HCT116 (cell line): Measurements from ENCODE around the gene GNAS. TPM values are rescaled to one million over a fixed set of nuclear protein-coding genes. Genes with fewer than 3 reads are reported as not detected.

Source experiments
- ATAC-seq: fragments of 200-7000 bp; cut with Tn5 transposase; 2 replicates; pipeline ENCODE4 v1.9.1; 2020; ENCODE audit warnings: mild to moderate bottlenecking, moderate library complexity
- BruUV-seq: library from RNA; stranded (reverse); fragments of 400-500 nt; replicated peaks from 2 replicates; lab custom pipeline; 2021; lab: Mats Ljungman, UMichigan
- CTCF ChIA-PET: fragments of 300-600 bp; sonication (Branson Sonifier 250); formaldehyde crosslinking; loops from one replicate; lab custom pipeline; 2021; ENCODE audit warnings: antibody characterized with exemption; lab: Charles Lee
- POLR2A ChIA-PET: fragments of 300-600, 350-600 bp; sonication (Branson Sonifier 250); formaldehyde crosslinking; loops from one replicate; lab custom pipeline; 2021; ENCODE audit warnings: antibody characterized with exemption; lab: Charles Lee
- RAD21 ChIA-PET, 2 experiments: fragments of 300-600 bp; sonication (Branson Sonifier 250); formaldehyde crosslinking; loops; one replicate each; lab custom pipeline; 2023; ENCODE audit warnings: low total read pairs in 2 of 2; ENCODE audit not compliant: uncharacterized antibody in 2 of 2, unreplicated experiment in 2 of 2, low non-redundant PET in 1 of 2; lab: Charles Lee
- DNase-seq: peaks from one replicate; pipeline ENCODE4 v3.0.0-alpha.2; 2010; ENCODE audit warnings: low read depth, low spot score
- H2AFZ ChIP-seq: fragments of 200-600 bp; shearing (Covaris generic), sonication (generic); 2 replicates; pipeline ENCODE4 v1.6.1; 2017; ENCODE audit warnings: low read depth, mixed run types, mixed read lengths, antibody characterized with exemption, low read length; ENCODE audit not compliant: poor library complexity, severe bottlenecking
- H3K27ac ChIP-seq: 2 replicates; pipeline ENCODE4 v1.5.1; 2012; ENCODE audit warnings: low read depth, low read length
- H3K27me3 ChIP-seq: fragments of 200-600 bp; sonication (generic); 2 replicates; pipeline ENCODE4 v1.6.1; 2016; ENCODE audit warnings: mixed run types, low read length, mixed read lengths; ENCODE audit not compliant: insufficient read depth
- H3K36me3 ChIP-seq, 2 experiments: fragments of 200-500 bp in 1 of 2; fragments of 200-600 bp in 1 of 2; sonication (Bioruptor generic) in 1 of 2; sonication (generic) in 1 of 2; 2 replicates each; pipeline versions ENCODE4 v1.5.1 to v1.6.1; 2014 to 2016; ENCODE audit warnings: low read length in 2 of 2, inconsistent platforms in 1 of 2, mixed read lengths in 1 of 2, mixed run types in 1 of 2; ENCODE audit not compliant: insufficient read depth in 2 of 2, control insufficient read depth in 1 of 2
- H3K4me1 ChIP-seq, 2 experiments: fragments of 200-600 bp in 1 of 2; sonication (generic) in 1 of 2; 2 replicates each; pipeline versions ENCODE4 v1.5.1 to v1.6.1; 2012 to 2017; ENCODE audit warnings: low read length in 2 of 2, inconsistent platforms in 1 of 2, mild to moderate bottlenecking in 1 of 2, mixed read lengths in 1 of 2, mixed run types in 1 of 2, moderate library complexity in 1 of 2; ENCODE audit not compliant: insufficient read depth in 2 of 2, control insufficient read depth in 1 of 2
- H3K4me2 ChIP-seq: fragments of 200-600 bp; sonication (generic); 2 replicates; pipeline ENCODE4 v1.6.1; 2017; ENCODE audit warnings: mixed run types, low read length, mixed read lengths
- H3K4me3 ChIP-seq, 2 experiments: fragments of 200-600 bp in 1 of 2; sonication (generic) in 1 of 2; replicated peaks in 1 of 2; 2 replicates each; pipeline ENCODE4 v1.5.1; 2011 to 2016; ENCODE audit warnings: low read length in 2 of 2, control low read depth in 1 of 2, low read depth in 1 of 2, mild to moderate bottlenecking in 1 of 2, mixed read lengths in 1 of 2, mixed run types in 1 of 2
- H3K79me2 ChIP-seq: fragments of 200-600 bp; sonication (generic); 2 replicates; pipeline ENCODE4 v1.6.1; 2017; ENCODE audit warnings: mild to moderate bottlenecking, mixed run types, low read length, moderate library complexity, mixed read lengths; ENCODE audit not compliant: insufficient read depth
- H3K9ac ChIP-seq: fragments of 200-600 bp; sonication (generic); 2 replicates; pipeline ENCODE4 v1.6.1; 2016; ENCODE audit warnings: low read length, mixed read lengths
- H3K9me2 ChIP-seq: fragments of 200-600 bp; sonication (generic), shearing (Covaris generic); 2 replicates; pipeline ENCODE4 v1.6.1; 2017; ENCODE audit warnings: mixed run types, mild to moderate bottlenecking, moderate library complexity; ENCODE audit not compliant: insufficient read depth
- H3K9me3 ChIP-seq, 2 experiments: fragments of 200-500 bp in 1 of 2; fragments of 200-600 bp in 1 of 2; sonication (Bioruptor generic) in 1 of 2; sonication (generic) in 1 of 2; 2 replicates each; pipeline ENCODE4 v1.6.1; 2014 to 2017; ENCODE audit warnings: low read length in 2 of 2, mixed read lengths in 2 of 2, inconsistent platforms in 1 of 2, low read depth in 1 of 2, mild to moderate bottlenecking in 1 of 2, mixed run types in 1 of 2, moderate library complexity in 1 of 2; ENCODE audit not compliant: control insufficient read depth in 1 of 2, insufficient read depth in 1 of 2
- H4K20me1 ChIP-seq: fragments of 200-600 bp; sonication (generic), shearing (Covaris generic); 2 replicates; pipeline ENCODE4 v1.6.1; 2017; ENCODE audit warnings: mixed run types, mild to moderate bottlenecking, moderate library complexity; ENCODE audit not compliant: insufficient read depth
- ATF3 ChIP-seq: IDR thresholded peaks from 2 replicates; pipeline ENCODE4 v1.6.1; 2012
- CBX3 ChIP-seq: IDR thresholded peaks from 2 replicates; pipeline ENCODE4 v1.6.1; 2012; ENCODE audit warnings: low read depth
- CEBPB ChIP-seq: IDR thresholded peaks from 2 replicates; pipeline ENCODE4 v1.6.1; 2012; ENCODE audit warnings: low read depth
- CTCF ChIP-seq, 3 experiments: fragments of 200-600 bp in 1 of 3; sonication (generic) in 1 of 3; IDR thresholded peaks in 2 of 3; conservative IDR thresholded peaks in 1 of 3; 2 replicates each; pipeline ENCODE4 v1.5.1; 2012 to 2017; ENCODE audit warnings: low read depth in 2 of 3, low read length in 2 of 3, antibody characterized with exemption in 1 of 3, borderline replicate concordance in 1 of 3, control low read depth in 1 of 3, mild to moderate bottlenecking in 1 of 3, mixed read lengths in 1 of 3, mixed run types in 1 of 3, moderate library complexity in 1 of 3; ENCODE audit not compliant: insufficient read depth in 1 of 3
- EGR1 ChIP-seq: IDR thresholded peaks from 2 replicates; pipeline ENCODE4 v1.6.1; 2012; ENCODE audit warnings: low read depth
- ELF1 ChIP-seq: IDR thresholded peaks from 2 replicates; pipeline ENCODE4 v1.6.1; 2012; ENCODE audit warnings: low read depth, borderline replicate concordance
- EZH2 ChIP-seq: fragments of 200-600 bp; sonication (generic); IDR thresholded peaks from 2 replicates; pipeline ENCODE4 v1.6.1; 2017; ENCODE audit warnings: antibody characterized with exemption, mixed run types
- FOSL1 ChIP-seq: IDR thresholded peaks from 2 replicates; pipeline ENCODE4 v1.6.1; 2012; ENCODE audit warnings: low read depth
- JUND ChIP-seq: IDR thresholded peaks from 2 replicates; pipeline ENCODE4 v1.6.1; 2012
- POLR2AphosphoS5 ChIP-seq: IDR thresholded peaks from 2 replicates; pipeline ENCODE4 v1.6.1; 2011; ENCODE audit warnings: mild to moderate bottlenecking, low read depth, low read length, moderate library complexity
- RAD21 ChIP-seq: IDR thresholded peaks from 2 replicates; pipeline ENCODE4 v1.6.1; 2012; ENCODE audit warnings: low read depth, mild to moderate bottlenecking
- SIN3A ChIP-seq: IDR thresholded peaks from 2 replicates; pipeline ENCODE4 v1.6.1; 2012; ENCODE audit warnings: low read depth
- SP1 ChIP-seq: IDR thresholded peaks from 2 replicates; pipeline ENCODE4 v1.6.1; 2012; ENCODE audit warnings: low read depth
- SRF ChIP-seq: IDR thresholded peaks from 2 replicates; pipeline ENCODE4 v1.6.1; 2012; ENCODE audit warnings: low read depth
- YY1 ChIP-seq: IDR thresholded peaks from 2 replicates; pipeline ENCODE4 v1.6.1; 2011; ENCODE audit warnings: low read length, low read depth, moderate library complexity, mild to moderate bottlenecking; ENCODE audit not compliant: insufficient replicate concordance; ENCODE audit errors: extremely low read depth
- ZFX ChIP-seq: fragments of 450-650 bp; IDR thresholded peaks from 2 replicates; pipeline ENCODE4 v1.6.1; 2017
- ZNF274 ChIP-seq: fragments of 200-500 bp; sonication (Bioruptor generic); IDR thresholded peaks from 2 replicates; pipeline ENCODE4 v1.6.1; 2014; ENCODE audit warnings: mild to moderate bottlenecking, low read depth, low read length, inconsistent platforms
- intact Hi-C: fragments of 100-400 bp; cut with micrococcal nuclease; formaldehyde crosslinking; loops from 2 replicates; pipeline ENCODE4 v1.10.0; 2022
- total RNA-seq: library from RNA; stranded (reverse); gene quantifications from one replicate; pipeline ENCODE4 v1.2.1, GENCODE V29; 2021; ENCODE audit not compliant: unreplicated experiment

Gene GNAS
- total RNA-seq, 1 experiment from 2014 or later: 699 TPM

GRCh38 chr20:58851221-58851968 is 1.1 kb upstream of the GNAS start:
- no peak for TF ChIP-seq SRF
- TF ChIP-seq YY1: no peak
- no peak for TF ChIP-seq EGR1
- TF ChIP-seq CTCF (IDR thresholded peaks at IDR 0.05 in 2 of 3, conservative IDR thresholded peaks at IDR 0.05 in 1 of 3; ENCODE audit: borderline replicate concordance in 1 of 3, insufficient read depth in 1 of 3, low read depth in 2 of 3, low read length in 2 of 3): no peak
- TF ChIP-seq CEBPB: no peak
- no peak for TF ChIP-seq ELF1
- no TSS peak for BruUV-seq
- no peaks in the 10 kb centered on the region for H3K79me2 ChIP-seq
- H3K36me3 ChIP-seq: no peaks in the 10 kb centered on the region
- H3K27me3 ChIP-seq: peaks cover 17% of the 10 kb centered on the region; the same call in 1 of the 2 replicates
- DNase-seq (no peak), ATAC-seq (no peak)
- H3K9ac ChIP-seq: no peak overlapping the region
- H3K9me2 ChIP-seq: no peaks in the 10 kb centered on the region
- no peaks in the 10 kb centered on the region for H4K20me1 ChIP-seq
- POLR2A ChIA-PET: no interaction called here
- no peaks in the 10 kb centered on the region for H3K9me3 ChIP-seq
- no peak overlapping the region for H3K4me3 ChIP-seq
- no peak overlapping the region for H3K27ac ChIP-seq
- no peaks in the 10 kb centered on the region for H3K4me1 ChIP-seq
- no peak overlapping the region for H3K4me2 ChIP-seq
- intact Hi-C loops: no loop called here
- RAD21 ChIA-PET: no interaction called here
- CTCF ChIA-PET: no interaction called here
- no peak overlapping the region for H2AFZ ChIP-seq

- Histone ChIP-seq H3K36me3 (no peaks in the 10 kb centered on the region), H3K4me2 (no peak overlapping the region), H3K9ac (no peak overlapping the region), H3K79me2 (no peaks in the 10 kb centered on the region), H4K20me1 (no peaks in the 10 kb centered on the region), H3K9me3 (no peaks in the 10 kb centered on the region), H3K4me1 (no peaks in the 10 kb centered on the region), H3K9me2 (no peaks in the 10 kb centered on the region), H3K27ac (no peak overlapping the region), H2AFZ (no peak overlapping the region), H3K27me3 (peaks cover 18% of the 10 kb centered on the region; the same call in 1 of the 2 replicates), H3K4me3 (no peak overlapping the region)
- intact Hi-C loops: no loop called here
- ChIA-PET CTCF (interaction anchor here (1.0 kb wide), 1 partner anchor 371 kb away, joined by 4 read pairs; no protein-coding TSS in a partner anchor), POLR2A (no interaction called here), RAD21 (no interaction called here)
- ATAC-seq (no peak), DNase-seq (no peak)
- BruUV-seq: no TSS peak
- TF ChIP-seq ATF3 (no peak), CEBPB (no peak), JUND (no peak), POLR2AphosphoS5 (no peak), EZH2 (no peak), FOSL1 (no peak), RAD21 (no peak), SIN3A (no peak), CBX3 (no peak), ZFX (no peak), ZNF274 (no peak), SP1 (no peak), CTCF (IDR thresholded peaks at IDR 0.05 in 2 of 3, conservative IDR thresholded peaks at IDR 0.05 in 1 of 3; ENCODE audit: borderline replicate concordance in 1 of 3, insufficient read depth in 1 of 3, low read depth in 2 of 3, low read length in 2 of 3) (no peak)
Measured at GRCh38 chr20:58851969-58852458, 502 bp upstream of the GNAS start.
